Prostate gland (tissue), 2 donors: ENCODE measurements around the gene HSPG2. TPM values are rescaled to one million over a fixed set of nuclear protein-coding genes. Genes with fewer than 3 reads are reported as not detected.

Experiments
- DNase-seq: peaks from one replicate; pipeline ENCODE4 v3.0.0-alpha.2; 2019; ENCODE audit warnings: low spot score
- H3K27ac ChIP-seq, 2 donors: fragments of 200-600 bp; sonication (generic); 2 replicates each; pipeline ENCODE4 v1.5.1; 2017 to 2019
- H3K27me3 ChIP-seq: fragments of 200-600 bp; sonication (generic); replicated peaks from 2 replicates; pipeline ENCODE4 v1.5.1; 2019; ENCODE audit not compliant: insufficient read depth
- H3K36me3 ChIP-seq, 2 donors: fragments of 200-600 bp; sonication (generic); 1 replicate in 1 of 2; 2 replicates in 1 of 2; pipeline versions ENCODE4 v1.5.1 to v1.8.1; 2017 to 2019
- H3K4me1 ChIP-seq: fragments of 200-600 bp; sonication (generic); replicated peaks from 2 replicates; pipeline ENCODE4 v1.5.1; 2019
- H3K4me3 ChIP-seq, 2 donors: fragments of 200-600 bp; sonication (generic); 2 replicates each; pipeline ENCODE4 v1.5.1; 2017 to 2019
- H3K9me3 ChIP-seq: fragments of 200-600 bp; sonication (generic); 2 replicates; pipeline ENCODE4 v1.5.1; 2017
- CTCF ChIP-seq, 4 experiments: fragments of 200-600 bp in 2 of 4; fragments of 450-650 bp in 2 of 4; sonication (generic) in 2 of 4; IDR thresholded peaks; 1 replicate in 3 of 4; 2 replicates in 1 of 4; pipeline ENCODE4 v1.5.1; 2016 to 2019; ENCODE audit warnings: antibody characterized with exemption in 4 of 4, mild to moderate bottlenecking in 2 of 4, moderate library complexity in 2 of 4
- POLR2A ChIP-seq: fragments of 450-650 bp; IDR thresholded peaks from one replicate; pipeline ENCODE4 v1.6.1; 2016; ENCODE audit warnings: antibody characterized with exemption, mild to moderate bottlenecking
- POLR2AphosphoS5 ChIP-seq: sonication (generic); formaldehyde crosslinking; IDR thresholded peaks from one replicate; pipeline ENCODE4 v1.6.1; 2017; ENCODE audit warnings: antibody characterized with exemption
- WGBS: methylation state at CpG from one replicate; pipeline ENCODE4 v1.1.5; 2018; 5-methylcytosine and 5-hydroxymethylcytosine counted together
- intact Hi-C: fragments of 100-400 bp; cut with DNase I; formaldehyde crosslinking; loops from one replicate; pipeline ENCODE4 v1.14.2; 2022
- total RNA-seq, 2 donors: library from RNA; depleted of rRNA; stranded (reverse); fragments of >200 nt; gene quantifications; one replicate each; pipeline ENCODE4 v1.1.0, GENCODE V29; 2016

Gene HSPG2
- total RNA-seq, 2 donors from 2014 or later, result 135 to 257 TPM

GRCh38 chr1:21881250-21881649 lies 55.9 kb downstream of the HSPG2 start:
- Histone ChIP-seq H3K36me3 (peaks cover 9 to 14% of the 10 kb centered on the region in 2 donors), H3K27me3 (no peaks in the 10 kb centered on the region), H3K9me3 (no peaks in the 10 kb centered on the region), H3K27ac (no peak overlapping the region), H3K4me3 (no peak overlapping the region), H3K4me1 (no peaks in the 10 kb centered on the region)
- intact Hi-C loops, result no loop called here
- WGBS, result 73% methylated on average over 12 of the region's 12 CpGs
- no peak for TF ChIP-seq CTCF (IDR thresholded peaks at IDR 0.05)
- TF ChIP-seq POLR2AphosphoS5, result no peak
- no peak for TF ChIP-seq POLR2A
- DNase-seq, result no peak

GRCh38 chr1:21880619-21880970 lies 56.5 kb downstream of the HSPG2 start:
- no peak overlapping the region for H3K27ac ChIP-seq
- no peak for DNase-seq

GRCh38 chr1:21879928-21880618 lies 57.0 kb downstream of the HSPG2 start:
- intact Hi-C loops, result no loop called here
- no peak for DNase-seq
- no peak overlapping the region for H3K4me3 ChIP-seq
- WGBS, result 98% methylated on average over 19 of the region's 19 CpGs
- H3K27ac ChIP-seq, result no peak overlapping the region
- peaks cover 9 to 17% of the 10 kb centered on the region in 2 donors for H3K36me3 ChIP-seq
- H3K27me3 ChIP-seq, result no peaks in the 10 kb centered on the region
- no peaks in the 10 kb centered on the region for H3K9me3 ChIP-seq
- H3K4me1 ChIP-seq, result no peaks in the 10 kb centered on the region
- TF ChIP-seq POLR2AphosphoS5 (no peak), POLR2A (no peak), CTCF (IDR thresholded peaks at IDR 0.05) (no peak)

More at GRCh38 chr1:21880619-21880970, 56.5 kb downstream of the HSPG2 start:
- Histone ChIP-seq H3K9me3 (no peaks in the 10 kb centered on the region), H3K36me3 (peaks cover 9 to 17% of the 10 kb centered on the region in 2 donors), H3K27me3 (no peaks in the 10 kb centered on the region), H3K4me3 (no peak overlapping the region), H3K4me1 (no peaks in the 10 kb centered on the region)
- intact Hi-C loops, result no loop called here
- TF ChIP-seq POLR2A (no peak), CTCF (IDR thresholded peaks at IDR 0.05) (no peak), POLR2AphosphoS5 (no peak)
- WGBS, result 91% methylated on average over 16 of the region's 16 CpGs

GRCh38 chr1:21878840-21879478 lies 58.2 kb downstream of the HSPG2 start:
- no peaks in the 10 kb centered on the region for H3K27me3 ChIP-seq
- H3K36me3 ChIP-seq, result peaks cover 11 to 17% of the 10 kb centered on the region in 2 donors
- intact Hi-C loops, result no loop called here
- H3K9me3 ChIP-seq, result no peaks in the 10 kb centered on the region
- H3K4me3 ChIP-seq, result no peak overlapping the region
- TF ChIP-seq CTCF (IDR thresholded peaks at IDR 0.05) (no peak), POLR2AphosphoS5 (no peak)
- no peak overlapping the region for H3K27ac ChIP-seq
- WGBS, result 92% methylated on average over 11 of the region's 11 CpGs
- DNase-seq, result no peak
- H3K4me1 ChIP-seq, result no peaks in the 10 kb centered on the region
